Body of pancreas (tissue), 4 donors: Measurements from ENCODE around the gene IL13. TPM values are rescaled to one million over a fixed set of nuclear protein-coding genes. Genes with fewer than 3 reads are reported as not detected.

Experiments
- ATAC-seq: fragments of 150-250 bp; one replicate; pipeline ENCODE4 v1.9.1; 2016
- DNase-seq, 4 donors: peaks; one replicate each; pipeline ENCODE4 v3.0.0-alpha.2; 2019
- H3K27ac ChIP-seq, 4 donors: fragments of 200-600 bp; sonication (generic); 1 replicate in 3 of 4; 2 replicates in 1 of 4; pipeline versions ENCODE4 v1.5.1 to v1.6.1; 2016 to 2019; ENCODE audit warnings: mild to moderate bottlenecking in 1 of 4, mixed read lengths in 1 of 4, moderate library complexity in 1 of 4
- H3K27me3 ChIP-seq, 2 donors: fragments of 200-600 bp; sonication (generic); one replicate each; pipeline ENCODE4 v1.6.0; 2016; ENCODE audit warnings: mild to moderate bottlenecking in 1 of 2
- H3K36me3 ChIP-seq, 2 donors: fragments of 200-600 bp; sonication (generic); replicated peaks in 1 of 2; 2 replicates each; pipeline ENCODE4 v1.5.1; 2016; ENCODE audit warnings: low read depth in 2 of 2; ENCODE audit not compliant: insufficient read depth in 1 of 2
- H3K4me1 ChIP-seq: fragments of 200-600 bp; sonication (generic); one replicate; pipeline ENCODE4 v1.6.0; 2016
- H3K4me3 ChIP-seq, 2 donors: fragments of 200-600 bp; sonication (generic); 1 replicate in 1 of 2; 2 replicates in 1 of 2; pipeline ENCODE4 v1.5.1; 2016 to 2019
- H3K9me3 ChIP-seq, 3 donors: fragments of 200-600 bp; sonication (generic); 1 replicate in 2 of 3; 2 replicates in 1 of 3; pipeline ENCODE4 v1.5.1; 2016
- POLR2A ChIP-seq, 3 donors: fragments of 450-650 bp; IDR thresholded peaks; one replicate each; pipeline ENCODE4 v1.6.1; 2016; ENCODE audit warnings: antibody characterized with exemption in 3 of 3, mild to moderate bottlenecking in 2 of 3
- WGBS, 2 donors: methylation state at CpG; one replicate each; pipeline ENCODE4 v1.1.5; 2017; 5-methylcytosine and 5-hydroxymethylcytosine counted together
- intact Hi-C: fragments of 100-400 bp; cut with DNase I; formaldehyde crosslinking; loops from one replicate; pipeline ENCODE4 v1.15.1; 2023
- total RNA-seq, 2 donors: library from RNA; depleted of rRNA; stranded (reverse); fragments of >200 nt; gene quantifications; one replicate each; pipeline ENCODE4 v1.1.0, GENCODE V29; 2016
- TF ChIP-seq, protein P1 (sequence below), 7 experiments: fragments of 450-650 bp in 4 of 7; fragments of 200-600 bp in 3 of 7; sonication (generic) in 3 of 7; IDR thresholded peaks; one replicate each; pipeline ENCODE4 v1.5.1; 2016 to 2019; ENCODE audit warnings: antibody characterized with exemption in 7 of 7

The IL13 gene
- total RNA-seq, 2 donors from 2014 or later, result not detected

DNA sequence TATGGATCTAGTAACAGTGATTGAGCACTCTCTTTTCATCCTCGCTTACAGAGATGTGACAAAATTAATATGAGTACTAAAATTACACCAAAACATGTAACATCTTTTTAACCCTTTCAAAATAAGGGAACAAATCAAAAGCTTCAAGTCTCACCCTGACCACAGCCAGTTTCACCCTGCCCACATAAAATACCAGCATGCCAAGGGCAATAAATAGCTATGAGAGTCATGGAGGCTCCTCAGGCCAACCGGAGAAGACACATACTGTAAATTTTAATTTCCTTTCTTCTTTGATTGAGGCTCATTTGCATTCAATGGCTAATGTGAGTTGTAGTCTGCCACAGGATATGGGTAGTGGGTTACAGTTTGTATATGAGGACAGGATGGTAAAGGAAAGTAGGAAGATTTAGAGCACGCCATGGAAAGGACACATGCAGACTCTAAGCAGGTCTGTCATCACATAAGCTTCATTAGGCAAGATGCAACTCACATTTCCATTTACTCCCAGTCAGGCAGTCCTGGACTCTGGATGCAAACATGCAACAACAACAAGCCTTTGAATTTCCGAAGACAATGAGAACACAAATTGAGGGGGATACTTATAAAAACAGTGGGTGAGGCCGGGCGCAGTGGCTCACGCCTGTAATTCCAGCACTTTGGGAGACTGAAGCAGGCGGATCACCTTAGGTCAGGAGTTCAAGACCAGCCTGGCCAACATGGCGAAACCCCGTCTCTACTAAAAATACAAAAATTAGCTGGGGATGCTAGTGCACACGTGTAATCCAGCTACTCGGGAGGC, 27.1 kb downstream of the IL13 start:
- Histone ChIP-seq H3K27ac (no peak overlapping the region), H3K4me1 (no peaks in the 10 kb centered on the region)

DNA sequence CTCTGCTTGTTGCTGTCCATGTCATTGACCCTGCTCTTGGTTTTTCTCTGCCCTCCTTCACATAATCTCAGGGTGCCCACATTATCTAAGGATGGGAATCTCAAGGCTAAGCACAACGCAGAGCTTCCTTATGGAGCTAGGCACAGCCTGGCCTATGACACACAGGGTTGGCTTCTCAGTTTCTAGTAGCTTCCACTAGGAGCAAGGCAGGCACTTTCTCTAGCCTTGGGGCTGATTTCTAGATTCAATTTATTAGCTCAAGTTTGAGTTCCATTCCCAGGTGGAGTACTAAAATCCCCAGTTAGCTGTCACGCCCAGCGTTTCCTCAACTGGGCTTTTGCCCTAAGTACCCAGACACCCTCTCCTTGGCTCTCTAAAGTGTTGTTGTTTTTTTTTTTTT, 28.2 kb downstream of the IL13 start:
- intact Hi-C loops, result no loop called here
- no peak for DNase-seq
- TF ChIP-seq, protein P1, sequence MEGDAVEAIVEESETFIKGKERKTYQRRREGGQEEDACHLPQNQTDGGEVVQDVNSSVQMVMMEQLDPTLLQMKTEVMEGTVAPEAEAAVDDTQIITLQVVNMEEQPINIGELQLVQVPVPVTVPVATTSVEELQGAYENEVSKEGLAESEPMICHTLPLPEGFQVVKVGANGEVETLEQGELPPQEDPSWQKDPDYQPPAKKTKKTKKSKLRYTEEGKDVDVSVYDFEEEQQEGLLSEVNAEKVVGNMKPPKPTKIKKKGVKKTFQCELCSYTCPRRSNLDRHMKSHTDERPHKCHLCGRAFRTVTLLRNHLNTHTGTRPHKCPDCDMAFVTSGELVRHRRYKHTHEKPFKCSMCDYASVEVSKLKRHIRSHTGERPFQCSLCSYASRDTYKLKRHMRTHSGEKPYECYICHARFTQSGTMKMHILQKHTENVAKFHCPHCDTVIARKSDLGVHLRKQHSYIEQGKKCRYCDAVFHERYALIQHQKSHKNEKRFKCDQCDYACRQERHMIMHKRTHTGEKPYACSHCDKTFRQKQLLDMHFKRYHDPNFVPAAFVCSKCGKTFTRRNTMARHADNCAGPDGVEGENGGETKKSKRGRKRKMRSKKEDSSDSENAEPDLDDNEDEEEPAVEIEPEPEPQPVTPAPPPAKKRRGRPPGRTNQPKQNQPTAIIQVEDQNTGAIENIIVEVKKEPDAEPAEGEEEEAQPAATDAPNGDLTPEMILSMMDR (IDR thresholded peaks at IDR 0.05), result no peak
- no peak for TF ChIP-seq POLR2A (IDR thresholded peaks at IDR 0.05)
- 79 to 94% methylated on average over 3 of the region's 3 CpGs for WGBS, 2 donors
- Histone ChIP-seq H3K27me3 (no peaks in the 10 kb centered on the region), H3K4me1 (no peaks in the 10 kb centered on the region), H3K36me3 (no peaks in the 10 kb centered on the region), H3K9me3 (no peaks in the 10 kb centered on the region), H3K4me3 (no peak overlapping the region), H3K27ac (no peak overlapping the region)
- no peak for ATAC-seq

More for the DNA sequence above, 27.1 kb downstream of the IL13 start:
- DNase-seq (no peak), ATAC-seq (no peak)
- Histone ChIP-seq H3K36me3 (no peaks in the 10 kb centered on the region), H3K4me3 (no peak overlapping the region), H3K9me3 (no peaks in the 10 kb centered on the region), H3K27me3 (no peaks in the 10 kb centered on the region)
- no peak for TF ChIP-seq POLR2A (IDR thresholded peaks at IDR 0.05)
- TF ChIP-seq, protein P1 (IDR thresholded peaks at IDR 0.05), result no peak
- intact Hi-C loops, result no loop called here
- WGBS, 2 donors, result 86 to 89% methylated on average over 12 of the region's 12 CpGs

DNA sequence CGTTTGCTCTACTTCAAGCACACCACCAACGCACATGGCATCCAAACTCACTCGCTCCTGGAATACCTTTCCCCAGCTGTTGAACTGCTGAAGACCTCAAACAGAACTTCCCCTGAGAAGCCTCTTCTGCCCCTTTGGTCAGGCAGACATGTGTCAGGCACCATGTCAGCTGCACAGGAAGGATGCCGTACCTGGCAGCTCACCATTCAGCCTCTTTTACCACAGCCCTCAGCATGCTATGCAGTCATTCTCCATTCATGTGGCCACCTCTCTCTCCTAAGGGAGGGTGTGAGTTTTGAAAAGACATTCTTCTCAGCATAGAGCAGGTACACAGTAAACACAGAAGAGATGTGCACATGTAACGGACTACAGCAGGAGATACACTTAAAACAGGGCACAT, 30.0 kb downstream of the IL13 start:
- intact Hi-C loops, result no loop called here
- DNase-seq (no peak), ATAC-seq (no peak)
- H3K4me1 ChIP-seq, result no peaks in the 10 kb centered on the region
- H3K27ac ChIP-seq, result no peak overlapping the region
- H3K4me3 ChIP-seq, result no peak overlapping the region
- WGBS, 2 donors, result 77 to 86% methylated on average over 4 to 5 of the region's 5 CpGs
- TF ChIP-seq POLR2A (IDR thresholded peaks at IDR 0.05), result no peak
- TF ChIP-seq, protein P1 (IDR thresholded peaks at IDR 0.05), result no peak
- H3K27me3 ChIP-seq, result no peaks in the 10 kb centered on the region
- no peaks in the 10 kb centered on the region for H3K36me3 ChIP-seq
- H3K9me3 ChIP-seq, result no peaks in the 10 kb centered on the region

DNA sequence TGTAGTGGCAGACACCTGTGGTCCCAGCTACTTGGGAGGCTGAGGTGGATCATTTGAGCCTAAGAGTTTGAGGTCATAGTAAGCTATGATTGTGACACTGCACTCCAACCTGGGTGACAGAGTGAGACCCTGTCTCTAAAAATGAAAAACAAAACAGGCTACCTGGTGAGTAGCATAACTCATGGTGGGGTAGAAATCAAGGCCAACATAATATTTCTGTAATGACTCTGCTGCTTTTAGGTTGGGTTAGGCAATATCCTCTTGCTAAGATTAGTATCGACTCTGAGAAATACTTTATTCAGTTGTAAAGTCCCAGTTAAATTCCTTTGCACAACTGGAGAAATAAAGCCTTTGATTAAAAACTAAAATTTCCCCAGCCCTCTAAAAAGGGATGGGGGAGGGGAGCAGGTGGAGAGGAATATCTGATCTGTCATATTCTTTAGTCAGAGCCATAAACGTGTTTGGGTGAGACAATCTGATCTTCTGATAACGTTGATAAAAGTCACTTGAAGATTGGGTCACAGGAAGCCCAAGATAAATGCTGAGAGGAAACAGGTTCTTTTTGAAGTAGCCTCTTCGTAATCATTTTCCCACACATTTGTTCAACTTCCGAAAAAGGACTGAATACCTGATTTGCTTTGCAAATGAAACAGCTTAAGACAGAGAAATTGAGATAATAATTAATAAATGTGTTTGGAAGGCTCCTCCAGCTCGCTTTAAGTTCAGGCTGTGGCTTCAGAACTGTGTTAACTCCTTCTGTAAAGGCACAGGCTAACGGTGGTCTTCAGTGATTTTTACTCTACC, 30.8 kb downstream of the IL13 start:
- TF ChIP-seq, protein P1 (IDR thresholded peaks at IDR 0.05), result no peak
- no peak for TF ChIP-seq POLR2A (IDR thresholded peaks at IDR 0.05)
- intact Hi-C loops, result no loop called here
- no peak overlapping the region for H3K4me3 ChIP-seq
- WGBS, 2 donors, result 51 to 61% methylated on average over 7 of the region's 7 CpGs
- no peak overlapping the region for H3K27ac ChIP-seq
- H3K9me3 ChIP-seq, result no peaks in the 10 kb centered on the region
- no peaks in the 10 kb centered on the region for H3K27me3 ChIP-seq
- no peak for ATAC-seq
- no peak for DNase-seq
- H3K4me1 ChIP-seq, result no peaks in the 10 kb centered on the region
- no peaks in the 10 kb centered on the region for H3K36me3 ChIP-seq
